WTC11 (cell line): ENCODE data around the gene ATP11A.

Experiments
- CBFB ChIP-seq: sonication (generic); formaldehyde crosslinking; IDR thresholded peaks from 2 replicates; pipeline ENCODE4 v1.8.1; 2022; ENCODE audit warnings: mild to moderate bottlenecking, low read depth, missing genetic modification reagents
- CREB1 ChIP-seq: sonication (generic); formaldehyde crosslinking; IDR thresholded peaks from 2 replicates; pipeline ENCODE4 v1.8.0; 2023; ENCODE audit warnings: mild to moderate bottlenecking, missing genetic modification reagents
- NR2C2 ChIP-seq: sonication (generic); formaldehyde crosslinking; IDR thresholded peaks from 2 replicates; pipeline ENCODE4 v1.8.0; 2022; ENCODE audit warnings: mild to moderate bottlenecking, missing genetic modification reagents
- ZNF121 ChIP-seq: sonication (generic); formaldehyde crosslinking; IDR thresholded peaks from 2 replicates; pipeline ENCODE4 v1.8.0; 2023; ENCODE audit warnings: missing genetic modification reagents
- ZNF232 ChIP-seq: sonication (generic); formaldehyde crosslinking; IDR thresholded peaks from 2 replicates; pipeline ENCODE4 v1.8.0; 2022; ENCODE audit warnings: mild to moderate bottlenecking, missing genetic modification reagents
- ZNF423 ChIP-seq: fragments of 250-450 bp; sonication (Bioruptor Pico); IDR thresholded peaks from 2 replicates; pipeline ENCODE4 v2.1.2; 2022; ENCODE audit warnings: mild to moderate bottlenecking, moderate library complexity
- TF ChIP-seq, protein P1 (sequence below): fragments of 200-600 bp; IDR thresholded peaks from 2 replicates; pipeline ENCODE4 v1.8.0; 2022; ENCODE audit warnings: antibody characterized with exemption
- TF ChIP-seq, protein P2 (sequence below): sonication (generic); formaldehyde crosslinking; IDR thresholded peaks from 2 replicates; pipeline ENCODE4 v1.8.1; 2023; ENCODE audit warnings: mild to moderate bottlenecking, missing genetic modification reagents, moderate library complexity
- TF ChIP-seq, protein P3 (sequence below): fragments of 250-450 bp; sonication (Bioruptor Pico); IDR thresholded peaks from 2 replicates; pipeline ENCODE4 v2.1.2; 2022; ENCODE audit warnings: mild to moderate bottlenecking, moderate library complexity
- TF ChIP-seq, protein P4 (sequence below): sonication (generic); formaldehyde crosslinking; IDR thresholded peaks from 2 replicates; pipeline ENCODE4 v1.8.1; 2022; ENCODE audit warnings: low read depth, missing genetic modification reagents, borderline replicate concordance
- TF ChIP-seq, protein P5 (sequence below): sonication (generic); formaldehyde crosslinking; IDR thresholded peaks from 2 replicates; pipeline ENCODE4 v1.8.1; 2022; ENCODE audit warnings: mild to moderate bottlenecking, moderate library complexity, missing genetic modification reagents
- TF ChIP-seq, protein P6 (sequence below): sonication (generic); formaldehyde crosslinking; IDR thresholded peaks from 2 replicates; pipeline ENCODE4 v1.8.0; 2023; ENCODE audit warnings: missing genetic modification reagents, mild to moderate bottlenecking, borderline replicate concordance

DNA sequence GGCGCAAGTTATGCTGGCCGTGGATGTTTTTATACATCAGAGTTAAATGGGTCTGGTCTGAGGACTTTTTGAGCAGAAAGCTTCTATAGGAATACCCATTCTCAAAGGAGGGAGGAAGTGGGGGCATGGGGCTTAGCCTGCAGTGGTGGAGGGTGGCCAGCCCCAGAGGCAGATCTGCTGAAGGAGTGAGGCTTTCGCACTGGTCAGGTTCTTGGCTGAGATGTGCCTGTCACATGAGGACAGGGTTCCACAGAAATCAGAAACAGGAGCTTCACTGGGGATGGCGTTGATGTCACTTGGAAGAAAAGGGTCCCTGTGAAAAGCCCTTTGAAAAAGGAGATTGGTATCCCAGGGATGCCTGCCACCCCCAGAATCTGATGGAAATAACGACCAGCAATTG lies 178.5 kb downstream of the ATP11A start:
- TF ChIP-seq, protein P1, sequence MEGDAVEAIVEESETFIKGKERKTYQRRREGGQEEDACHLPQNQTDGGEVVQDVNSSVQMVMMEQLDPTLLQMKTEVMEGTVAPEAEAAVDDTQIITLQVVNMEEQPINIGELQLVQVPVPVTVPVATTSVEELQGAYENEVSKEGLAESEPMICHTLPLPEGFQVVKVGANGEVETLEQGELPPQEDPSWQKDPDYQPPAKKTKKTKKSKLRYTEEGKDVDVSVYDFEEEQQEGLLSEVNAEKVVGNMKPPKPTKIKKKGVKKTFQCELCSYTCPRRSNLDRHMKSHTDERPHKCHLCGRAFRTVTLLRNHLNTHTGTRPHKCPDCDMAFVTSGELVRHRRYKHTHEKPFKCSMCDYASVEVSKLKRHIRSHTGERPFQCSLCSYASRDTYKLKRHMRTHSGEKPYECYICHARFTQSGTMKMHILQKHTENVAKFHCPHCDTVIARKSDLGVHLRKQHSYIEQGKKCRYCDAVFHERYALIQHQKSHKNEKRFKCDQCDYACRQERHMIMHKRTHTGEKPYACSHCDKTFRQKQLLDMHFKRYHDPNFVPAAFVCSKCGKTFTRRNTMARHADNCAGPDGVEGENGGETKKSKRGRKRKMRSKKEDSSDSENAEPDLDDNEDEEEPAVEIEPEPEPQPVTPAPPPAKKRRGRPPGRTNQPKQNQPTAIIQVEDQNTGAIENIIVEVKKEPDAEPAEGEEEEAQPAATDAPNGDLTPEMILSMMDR = no peak
- no peak for TF ChIP-seq CREB1
- TF ChIP-seq, protein P2, sequence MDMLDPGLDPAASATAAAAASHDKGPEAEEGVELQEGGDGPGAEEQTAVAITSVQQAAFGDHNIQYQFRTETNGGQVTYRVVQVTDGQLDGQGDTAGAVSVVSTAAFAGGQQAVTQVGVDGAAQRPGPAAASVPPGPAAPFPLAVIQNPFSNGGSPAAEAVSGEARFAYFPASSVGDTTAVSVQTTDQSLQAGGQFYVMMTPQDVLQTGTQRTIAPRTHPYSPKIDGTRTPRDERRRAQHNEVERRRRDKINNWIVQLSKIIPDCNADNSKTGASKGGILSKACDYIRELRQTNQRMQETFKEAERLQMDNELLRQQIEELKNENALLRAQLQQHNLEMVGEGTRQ (CRISPR knock-in tag) = no peak
- TF ChIP-seq ZNF423 (CRISPR knock-in tag) = no peak
- TF ChIP-seq ZNF232 = no peak
- TF ChIP-seq, protein P3, sequence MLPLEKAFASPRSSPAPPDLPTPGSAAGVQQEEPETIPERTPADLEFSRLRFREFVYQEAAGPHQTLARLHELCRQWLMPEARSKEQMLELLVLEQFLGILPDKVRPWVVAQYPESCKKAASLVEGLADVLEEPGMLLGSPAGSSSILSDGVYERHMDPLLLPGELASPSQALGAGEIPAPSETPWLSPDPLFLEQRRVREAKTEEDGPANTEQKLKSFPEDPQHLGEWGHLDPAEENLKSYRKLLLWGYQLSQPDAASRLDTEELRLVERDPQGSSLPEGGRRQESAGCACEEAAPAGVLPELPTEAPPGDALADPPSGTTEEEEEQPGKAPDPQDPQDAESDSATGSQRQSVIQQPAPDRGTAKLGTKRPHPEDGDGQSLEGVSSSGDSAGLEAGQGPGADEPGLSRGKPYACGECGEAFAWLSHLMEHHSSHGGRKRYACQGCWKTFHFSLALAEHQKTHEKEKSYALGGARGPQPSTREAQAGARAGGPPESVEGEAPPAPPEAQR = no peak
- TF ChIP-seq CBFB (CRISPR knock-in tag) = no peak
- TF ChIP-seq ZNF121 (CRISPR knock-in tag) = no peak
- no peak for TF ChIP-seq NR2C2 (CRISPR knock-in tag)
- TF ChIP-seq, protein P4, sequence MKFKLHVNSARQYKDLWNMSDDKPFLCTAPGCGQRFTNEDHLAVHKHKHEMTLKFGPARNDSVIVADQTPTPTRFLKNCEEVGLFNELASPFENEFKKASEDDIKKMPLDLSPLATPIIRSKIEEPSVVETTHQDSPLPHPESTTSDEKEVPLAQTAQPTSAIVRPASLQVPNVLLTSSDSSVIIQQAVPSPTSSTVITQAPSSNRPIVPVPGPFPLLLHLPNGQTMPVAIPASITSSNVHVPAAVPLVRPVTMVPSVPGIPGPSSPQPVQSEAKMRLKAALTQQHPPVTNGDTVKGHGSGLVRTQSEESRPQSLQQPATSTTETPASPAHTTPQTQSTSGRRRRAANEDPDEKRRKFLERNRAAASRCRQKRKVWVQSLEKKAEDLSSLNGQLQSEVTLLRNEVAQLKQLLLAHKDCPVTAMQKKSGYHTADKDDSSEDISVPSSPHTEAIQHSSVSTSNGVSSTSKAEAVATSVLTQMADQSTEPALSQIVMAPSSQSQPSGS = no peak
- TF ChIP-seq, protein P5, sequence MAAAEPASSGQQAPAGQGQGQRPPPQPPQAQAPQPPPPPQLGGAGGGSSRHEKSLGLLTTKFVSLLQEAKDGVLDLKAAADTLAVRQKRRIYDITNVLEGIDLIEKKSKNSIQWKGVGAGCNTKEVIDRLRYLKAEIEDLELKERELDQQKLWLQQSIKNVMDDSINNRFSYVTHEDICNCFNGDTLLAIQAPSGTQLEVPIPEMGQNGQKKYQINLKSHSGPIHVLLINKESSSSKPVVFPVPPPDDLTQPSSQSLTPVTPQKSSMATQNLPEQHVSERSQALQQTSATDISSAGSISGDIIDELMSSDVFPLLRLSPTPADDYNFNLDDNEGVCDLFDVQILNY = no peak
- TF ChIP-seq, protein P6, sequence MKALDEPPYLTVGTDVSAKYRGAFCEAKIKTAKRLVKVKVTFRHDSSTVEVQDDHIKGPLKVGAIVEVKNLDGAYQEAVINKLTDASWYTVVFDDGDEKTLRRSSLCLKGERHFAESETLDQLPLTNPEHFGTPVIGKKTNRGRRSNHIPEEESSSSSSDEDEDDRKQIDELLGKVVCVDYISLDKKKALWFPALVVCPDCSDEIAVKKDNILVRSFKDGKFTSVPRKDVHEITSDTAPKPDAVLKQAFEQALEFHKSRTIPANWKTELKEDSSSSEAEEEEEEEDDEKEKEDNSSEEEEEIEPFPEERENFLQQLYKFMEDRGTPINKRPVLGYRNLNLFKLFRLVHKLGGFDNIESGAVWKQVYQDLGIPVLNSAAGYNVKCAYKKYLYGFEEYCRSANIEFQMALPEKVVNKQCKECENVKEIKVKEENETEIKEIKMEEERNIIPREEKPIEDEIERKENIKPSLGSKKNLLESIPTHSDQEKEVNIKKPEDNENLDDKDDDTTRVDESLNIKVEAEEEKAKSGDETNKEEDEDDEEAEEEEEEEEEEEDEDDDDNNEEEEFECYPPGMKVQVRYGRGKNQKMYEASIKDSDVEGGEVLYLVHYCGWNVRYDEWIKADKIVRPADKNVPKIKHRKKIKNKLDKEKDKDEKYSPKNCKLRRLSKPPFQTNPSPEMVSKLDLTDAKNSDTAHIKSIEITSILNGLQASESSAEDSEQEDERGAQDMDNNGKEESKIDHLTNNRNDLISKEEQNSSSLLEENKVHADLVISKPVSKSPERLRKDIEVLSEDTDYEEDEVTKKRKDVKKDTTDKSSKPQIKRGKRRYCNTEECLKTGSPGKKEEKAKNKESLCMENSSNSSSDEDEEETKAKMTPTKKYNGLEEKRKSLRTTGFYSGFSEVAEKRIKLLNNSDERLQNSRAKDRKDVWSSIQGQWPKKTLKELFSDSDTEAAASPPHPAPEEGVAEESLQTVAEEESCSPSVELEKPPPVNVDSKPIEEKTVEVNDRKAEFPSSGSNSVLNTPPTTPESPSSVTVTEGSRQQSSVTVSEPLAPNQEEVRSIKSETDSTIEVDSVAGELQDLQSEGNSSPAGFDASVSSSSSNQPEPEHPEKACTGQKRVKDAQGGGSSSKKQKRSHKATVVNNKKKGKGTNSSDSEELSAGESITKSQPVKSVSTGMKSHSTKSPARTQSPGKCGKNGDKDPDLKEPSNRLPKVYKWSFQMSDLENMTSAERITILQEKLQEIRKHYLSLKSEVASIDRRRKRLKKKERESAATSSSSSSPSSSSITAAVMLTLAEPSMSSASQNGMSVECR (CRISPR knock-in tag) = no peak
